Keratinocyte (primary cell): Measurements from ENCODE around the gene SLC2A5. TPM values are rescaled to one million over a fixed set of nuclear protein-coding genes. Genes with fewer than 3 reads are reported as not detected.

Source experiments
- DNase-seq: peaks from one replicate; pipeline ENCODE4 v3.0.0-alpha.2; 2011; ENCODE audit warnings: low read depth, missing footprints, low spot score
- FAIRE-seq: peaks from 2 replicates; lab custom pipeline; 2011; peaks lifted over from hg19 to GRCh38; lab: Jason Lieb, UNC
- H2AFZ ChIP-seq: 2 replicates; pipeline ENCODE4 v1.6.0; 2012; ENCODE audit warnings: low read length, control low read depth, inconsistent platforms; ENCODE audit not compliant: control insufficient read depth
- H3K27ac ChIP-seq: 2 replicates; pipeline ENCODE4 v1.5.1; 2011; ENCODE audit warnings: low read length; ENCODE audit not compliant: control insufficient read depth, insufficient read depth
- H3K27me3 ChIP-seq: 3 replicates; pipeline ENCODE4 v1.6.0; 2011; ENCODE audit warnings: low read length; ENCODE audit not compliant: control insufficient read depth, insufficient read depth; ENCODE audit errors: extremely low read depth
- H3K36me3 ChIP-seq, 2 experiments: 2 replicates in 1 of 2; 3 replicates in 1 of 2; pipeline ENCODE4 v1.5.1; 2011; ENCODE audit warnings: low read length in 2 of 2, mild to moderate bottlenecking in 1 of 2; ENCODE audit not compliant: control insufficient read depth in 2 of 2, insufficient read depth in 2 of 2; ENCODE audit errors: extremely low read depth in 1 of 2
- H3K4me1 ChIP-seq: 3 replicates; pipeline ENCODE4 v1.5.1; 2011; ENCODE audit warnings: low read length; ENCODE audit not compliant: control insufficient read depth, insufficient read depth; ENCODE audit errors: extremely low read depth
- H3K4me2 ChIP-seq: 3 replicates; pipeline ENCODE4 v1.6.0; 2011; ENCODE audit warnings: low read depth, low read length; ENCODE audit not compliant: control insufficient read depth, insufficient read depth; ENCODE audit errors: extremely low read depth
- H3K4me3 ChIP-seq, 3 experiments: fragments of 200-600 bp in 1 of 3; sonication (generic) in 1 of 3; 2 replicates in 2 of 3; 3 replicates in 1 of 3; pipeline ENCODE4 v1.5.1; 2011 to 2016; ENCODE audit warnings: low read length in 3 of 3, mild to moderate bottlenecking in 3 of 3, control low read depth in 2 of 3, inconsistent platforms in 1 of 3, low read depth in 1 of 3, mixed read lengths in 1 of 3, mixed run types in 1 of 3, moderate library complexity in 1 of 3; ENCODE audit not compliant: control insufficient read depth in 2 of 3, insufficient read depth in 2 of 3; ENCODE audit errors: extremely low read depth in 1 of 3
- H3K79me2 ChIP-seq: 2 replicates; pipeline ENCODE4 v1.6.0; 2012; ENCODE audit warnings: low read length; ENCODE audit not compliant: control insufficient read depth, insufficient read depth
- H3K9ac ChIP-seq: 3 replicates; pipeline ENCODE4 v1.6.0; 2011; ENCODE audit warnings: low read length; ENCODE audit not compliant: control insufficient read depth, insufficient read depth; ENCODE audit errors: extremely low read depth
- H3K9me1 ChIP-seq: 3 replicates; pipeline ENCODE4 v1.6.0; 2011; ENCODE audit warnings: low read length; ENCODE audit not compliant: control insufficient read depth, insufficient read depth; ENCODE audit errors: extremely low read depth
- H3K9me3 ChIP-seq: 2 replicates; pipeline ENCODE4 v1.5.1; 2012; ENCODE audit warnings: low read depth, low read length; ENCODE audit not compliant: control insufficient read depth
- H4K20me1 ChIP-seq: 3 replicates; pipeline ENCODE4 v1.6.0; 2011; ENCODE audit warnings: low read length; ENCODE audit not compliant: control insufficient read depth, insufficient read depth; ENCODE audit errors: extremely low read depth
- CTCF ChIP-seq, 3 experiments: IDR thresholded peaks in 1 of 3; conservative IDR thresholded peaks in 1 of 3; optimal IDR thresholded peaks in 1 of 3; 2 replicates in 2 of 3; 3 replicates in 1 of 3; pipeline versions ENCODE3 to v1.5.1; 2011; ENCODE audit warnings: low read length in 3 of 3, mild to moderate bottlenecking in 3 of 3, moderate library complexity in 2 of 3, control low read depth in 1 of 3, inconsistent platforms in 1 of 3; ENCODE audit not compliant: insufficient read depth in 2 of 3; ENCODE audit errors: extremely low read depth in 1 of 3
- EZH2 ChIP-seq: IDR thresholded peaks from one replicate; pipeline ENCODE4 v1.6.1; 2012; ENCODE audit warnings: inconsistent platforms, mild to moderate bottlenecking, low read length, moderate library complexity
- dilution Hi-C: fragments of 300-500 bp; cut with MboI; formaldehyde crosslinking; loops from one replicate; pipeline ENCODE4 v1.7.0; 2020; ENCODE audit warnings: low sequenced_read_pairs; ENCODE audit not compliant: extremely low pct_ligation_motif_present
- polyA plus RNA-seq, 5 experiments: library from polyadenylated mRNA; depleted of rRNA in 3 of 5; stranded (reverse) in 3 of 5; stranded (forward) in 1 of 5; unstranded in 1 of 5; fragments of >200 nt; gene quantifications; 1 replicate in 1 of 5; 2 replicates in 3 of 5; 3 replicates in 1 of 5; pipeline versions ENCODE4 v1.2.1 to v1.2.3, GENCODE V29; 2011 to 2012; ENCODE audit warnings: missing spikeins in 2 of 5, low read depth in 1 of 5, low replicate concordance in 1 of 5

The SLC2A5 gene
- polyA plus RNA-seq, 1 donor (not counting 4 experiments of a cell fraction or from before 2014, with no cell fraction given) = 0.77 TPM

- Histone ChIP-seq H3K4me1 (no peaks in the 10 kb centered on the region), H3K4me2 (no peak overlapping the region), H3K9ac (no peak overlapping the region), H2AFZ (no peak overlapping the region), H3K9me3 (no peaks in the 10 kb centered on the region), H3K9me1 (no peaks in the 10 kb centered on the region), H3K36me3 (no peaks in the 10 kb centered on the region), H3K27me3 (no peaks in the 10 kb centered on the region), H3K79me2 (no peaks in the 10 kb centered on the region), H3K4me3 (no peak overlapping the region), H3K27ac (no peak overlapping the region), H4K20me1 (no peaks in the 10 kb centered on the region)
- FAIRE-seq (no peak), DNase-seq (no peak)
- TF ChIP-seq CTCF (optimal IDR thresholded peaks at IDR 0.05 in 1 of 3, IDR thresholded peaks at IDR 0.05 in 1 of 3, conservative IDR thresholded peaks at IDR 0.05 in 1 of 3; ENCODE audit: extremely low read depth in 1 of 3, insufficient read depth in 2 of 3, low read length in 3 of 3) = peak; percentile 45 to 87 (median 86)
- TF ChIP-seq EZH2 = no peak
- dilution Hi-C loops = no loop called here
Measured at GRCh38 chr1:9009438-9010370, 59.7 kb downstream of the SLC2A5 start.

- no peak overlapping the region for H2AFZ ChIP-seq
- TF ChIP-seq CTCF (optimal IDR thresholded peaks at IDR 0.05 in 1 of 3, IDR thresholded peaks at IDR 0.05 in 1 of 3, conservative IDR thresholded peaks at IDR 0.05 in 1 of 3; ENCODE audit: extremely low read depth in 1 of 3, insufficient read depth in 2 of 3, low read length in 3 of 3) = no peak
- TF ChIP-seq EZH2 = no peak
- H3K4me2 ChIP-seq = no peak overlapping the region
- no peaks in the 10 kb centered on the region for H3K4me1 ChIP-seq
- H4K20me1 ChIP-seq = no peaks in the 10 kb centered on the region
- no peaks in the 10 kb centered on the region for H3K79me2 ChIP-seq
- H3K27ac ChIP-seq = no peak overlapping the region
- FAIRE-seq (no peak), DNase-seq (no peak)
- H3K4me3 ChIP-seq = no peak overlapping the region
- no peaks in the 10 kb centered on the region for H3K9me1 ChIP-seq
- H3K36me3 ChIP-seq = no peaks in the 10 kb centered on the region
- no peaks in the 10 kb centered on the region for H3K27me3 ChIP-seq
- H3K9me3 ChIP-seq = no peaks in the 10 kb centered on the region
- dilution Hi-C loops = no loop called here
- H3K9ac ChIP-seq = no peak overlapping the region
Measured at GRCh38 chr1:9008236-9008635, 61.2 kb downstream of the SLC2A5 start.
